MM.1S (cell line): ENCODE measurements around the gene MAPK9.
A peak's percentile ranks its signal among the peaks of the same experiment; 100 is the strongest.

ENCODE experiments used
- DNase-seq: peaks from one replicate; pipeline ENCODE4 v3.0.0-alpha.2; 2015
- H2AFZ ChIP-seq: fragments of 300-600 bp; sonication (generic); 2 replicates; pipeline ENCODE4 v1.6.0; 2016; ENCODE audit warnings: antibody characterized with exemption, low read length
- H3F3A ChIP-seq: fragments of 300-600 bp; sonication (generic); 2 replicates; pipeline ENCODE4 v1.6.1; 2016; ENCODE audit warnings: mild to moderate bottlenecking, antibody characterized with exemption, low read length, moderate library complexity, mixed read lengths; ENCODE audit not compliant: insufficient read depth
- H3K27ac ChIP-seq: fragments of 300-600 bp; sonication (generic); 2 replicates; pipeline ENCODE4 v1.5.1; 2016; ENCODE audit warnings: mild to moderate bottlenecking, low read length
- H3K27me3 ChIP-seq: fragments of 300-600 bp; sonication (generic); replicated peaks from 2 replicates; pipeline ENCODE4 v1.6.0; 2016; ENCODE audit warnings: low read length; ENCODE audit not compliant: insufficient read depth
- H3K36me3 ChIP-seq: fragments of 300-600 bp; sonication (generic); replicated peaks from 2 replicates; pipeline ENCODE4 v1.6.1; 2016; ENCODE audit warnings: mild to moderate bottlenecking, low read length, mixed read lengths; ENCODE audit not compliant: insufficient read depth
- H3K4me1 ChIP-seq: fragments of 300-600 bp; sonication (generic); 2 replicates; pipeline ENCODE4 v1.6.1; 2016; ENCODE audit warnings: low read length, mixed read lengths
- H3K4me2 ChIP-seq: fragments of 300-600 bp; sonication (generic); 2 replicates; pipeline ENCODE4 v1.6.0; 2016; ENCODE audit warnings: low read depth, low read length
- H3K4me3 ChIP-seq: fragments of 300-600 bp; sonication (generic); 2 replicates; pipeline ENCODE4 v1.5.1; 2016; ENCODE audit warnings: low read length, mixed read lengths
- H3K79me2 ChIP-seq: fragments of 300-600 bp; sonication (generic); 2 replicates; pipeline ENCODE4 v1.6.1; 2016; ENCODE audit warnings: mixed run types, low read length, mixed read lengths
- H3K9ac ChIP-seq: fragments of 300-600 bp; sonication (generic); 2 replicates; pipeline ENCODE4 v1.6.1; 2016; ENCODE audit warnings: low read length, mixed read lengths
- H3K9me2 ChIP-seq: fragments of 300-600 bp; sonication (generic); replicated peaks from 2 replicates; pipeline ENCODE4 v1.6.1; 2016; ENCODE audit warnings: mild to moderate bottlenecking, low read length, mixed read lengths; ENCODE audit not compliant: insufficient read depth
- H3K9me3 ChIP-seq: fragments of 300-600 bp; sonication (generic); replicated peaks from 2 replicates; pipeline ENCODE4 v1.6.1; 2016; ENCODE audit warnings: mild to moderate bottlenecking, low read length, mixed read lengths; ENCODE audit not compliant: insufficient read depth
- H4K20me1 ChIP-seq: fragments of 300-600 bp; sonication (generic); 2 replicates; pipeline ENCODE4 v1.6.1; 2016; ENCODE audit warnings: mild to moderate bottlenecking, low read length, moderate library complexity, mixed read lengths; ENCODE audit not compliant: insufficient read depth
- EZH2 ChIP-seq: fragments of 300-600 bp; sonication (generic); optimal IDR thresholded peaks from 2 replicates; pipeline ENCODE3; 2017; ENCODE audit warnings: low read depth, mild to moderate bottlenecking, antibody characterized with exemption, low read length, mixed read lengths
- EZH2phosphoT487 ChIP-seq: fragments of 300-600 bp; sonication (generic); IDR thresholded peaks from 2 replicates; pipeline ENCODE4 v1.6.1; 2018; ENCODE audit warnings: antibody characterized with exemption, low read length
- TF ChIP-seq, protein P1 (sequence below): fragments of 300-600 bp; sonication (generic); IDR thresholded peaks from 2 replicates; pipeline ENCODE4 v1.5.1; 2016; ENCODE audit warnings: antibody characterized with exemption, low read length, mixed read lengths

MAPK9 gene

DNA sequence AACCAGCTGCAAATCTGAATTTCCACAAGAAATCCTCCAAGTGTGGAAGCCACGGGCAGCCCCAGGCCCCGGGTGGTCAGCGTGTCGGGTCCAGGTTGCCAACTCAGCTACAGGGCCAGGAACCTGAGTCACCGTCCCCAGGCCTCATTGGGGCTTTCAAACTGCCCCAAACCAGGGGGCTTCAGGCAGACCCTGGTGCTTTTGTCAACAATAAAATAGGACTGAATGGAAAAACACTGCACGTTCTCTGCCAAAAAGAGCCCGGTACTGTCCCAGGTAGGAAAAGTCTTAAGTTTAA, 37.2 kb upstream of the MAPK9 start:
- Histone ChIP-seq H3K27me3 (peaks cover 54% of the 10 kb centered on the region), H3K9me3 (no peaks in the 10 kb centered on the region), H3F3A (no peaks in the 10 kb centered on the region), H3K4me3 (no peak overlapping the region), H3K27ac (no peak overlapping the region), H4K20me1 (no peaks in the 10 kb centered on the region), H3K9me2 (no peaks in the 10 kb centered on the region), H3K36me3 (no peaks in the 10 kb centered on the region), H3K79me2 (no peaks in the 10 kb centered on the region), H2AFZ (no peak overlapping the region), H3K4me1 (no peaks in the 10 kb centered on the region), H3K4me2 (no peak overlapping the region), H3K9ac (no peak overlapping the region)
- TF ChIP-seq, protein P1, sequence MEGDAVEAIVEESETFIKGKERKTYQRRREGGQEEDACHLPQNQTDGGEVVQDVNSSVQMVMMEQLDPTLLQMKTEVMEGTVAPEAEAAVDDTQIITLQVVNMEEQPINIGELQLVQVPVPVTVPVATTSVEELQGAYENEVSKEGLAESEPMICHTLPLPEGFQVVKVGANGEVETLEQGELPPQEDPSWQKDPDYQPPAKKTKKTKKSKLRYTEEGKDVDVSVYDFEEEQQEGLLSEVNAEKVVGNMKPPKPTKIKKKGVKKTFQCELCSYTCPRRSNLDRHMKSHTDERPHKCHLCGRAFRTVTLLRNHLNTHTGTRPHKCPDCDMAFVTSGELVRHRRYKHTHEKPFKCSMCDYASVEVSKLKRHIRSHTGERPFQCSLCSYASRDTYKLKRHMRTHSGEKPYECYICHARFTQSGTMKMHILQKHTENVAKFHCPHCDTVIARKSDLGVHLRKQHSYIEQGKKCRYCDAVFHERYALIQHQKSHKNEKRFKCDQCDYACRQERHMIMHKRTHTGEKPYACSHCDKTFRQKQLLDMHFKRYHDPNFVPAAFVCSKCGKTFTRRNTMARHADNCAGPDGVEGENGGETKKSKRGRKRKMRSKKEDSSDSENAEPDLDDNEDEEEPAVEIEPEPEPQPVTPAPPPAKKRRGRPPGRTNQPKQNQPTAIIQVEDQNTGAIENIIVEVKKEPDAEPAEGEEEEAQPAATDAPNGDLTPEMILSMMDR = no peak
- TF ChIP-seq EZH2 (no peak), EZH2phosphoT487 (no peak)
- no peak for DNase-seq

DNA sequence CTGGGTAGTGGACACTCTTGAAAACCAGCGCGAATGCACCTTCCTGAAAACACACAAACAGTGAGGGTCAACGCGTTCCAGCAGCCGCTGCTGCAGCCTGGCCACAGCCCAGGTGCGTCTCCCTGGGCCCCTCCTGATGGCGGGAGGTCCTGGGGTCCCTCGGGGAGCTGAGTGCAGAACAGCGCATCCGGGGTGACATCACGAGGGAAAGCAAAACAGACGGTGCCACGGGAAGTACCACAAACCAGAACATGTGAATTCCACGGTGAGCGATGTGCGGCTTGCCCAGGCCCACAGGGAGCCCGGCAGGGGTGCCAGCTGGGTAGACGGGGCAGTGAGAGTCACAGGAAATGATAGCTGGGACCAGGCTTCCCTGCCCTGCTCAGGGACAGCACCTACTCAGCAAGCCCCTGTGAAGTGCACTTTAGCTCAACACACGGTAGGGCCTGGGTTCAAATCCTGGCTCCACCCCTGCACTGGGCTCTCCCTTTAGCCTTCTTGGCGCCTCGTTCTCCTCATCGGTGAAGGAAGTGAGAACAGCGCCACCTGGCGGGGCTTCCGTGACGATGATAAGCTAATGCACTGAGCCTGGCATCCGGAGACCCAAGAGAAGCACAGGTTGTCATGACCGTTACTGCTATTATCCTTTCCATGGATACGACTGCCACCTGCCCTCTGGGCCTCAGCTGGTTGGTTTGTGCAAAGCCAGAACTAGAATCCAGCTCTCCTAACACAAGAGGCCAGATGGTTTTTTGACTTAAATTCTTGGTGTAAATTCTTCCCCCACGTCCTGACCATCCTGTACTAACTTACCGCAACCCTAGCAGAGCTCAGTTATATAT, 36.6 kb upstream of the MAPK9 start:
- Histone ChIP-seq H2AFZ (no peak overlapping the region; the same call in 1 of the 2 replicates), H3K79me2 (no peaks in the 10 kb centered on the region), H3K9me2 (no peaks in the 10 kb centered on the region), H4K20me1 (no peaks in the 10 kb centered on the region), H3K27me3 (peaks cover 59% of the 10 kb centered on the region), H3K4me2 (peak overlapping the region; percentile 23; the same call in 1 of the 2 replicates), H3K36me3 (no peaks in the 10 kb centered on the region), H3K4me3 (no peak overlapping the region), H3K27ac (no peak overlapping the region), H3K4me1 (no peaks in the 10 kb centered on the region), H3K9me3 (no peaks in the 10 kb centered on the region), H3K9ac (no peak overlapping the region), H3F3A (no peaks in the 10 kb centered on the region)
- TF ChIP-seq, protein P1 = peak; percentile 80
- TF ChIP-seq EZH2 (no peak), EZH2phosphoT487 (no peak)
- peak; percentile 79 for DNase-seq

DNA sequence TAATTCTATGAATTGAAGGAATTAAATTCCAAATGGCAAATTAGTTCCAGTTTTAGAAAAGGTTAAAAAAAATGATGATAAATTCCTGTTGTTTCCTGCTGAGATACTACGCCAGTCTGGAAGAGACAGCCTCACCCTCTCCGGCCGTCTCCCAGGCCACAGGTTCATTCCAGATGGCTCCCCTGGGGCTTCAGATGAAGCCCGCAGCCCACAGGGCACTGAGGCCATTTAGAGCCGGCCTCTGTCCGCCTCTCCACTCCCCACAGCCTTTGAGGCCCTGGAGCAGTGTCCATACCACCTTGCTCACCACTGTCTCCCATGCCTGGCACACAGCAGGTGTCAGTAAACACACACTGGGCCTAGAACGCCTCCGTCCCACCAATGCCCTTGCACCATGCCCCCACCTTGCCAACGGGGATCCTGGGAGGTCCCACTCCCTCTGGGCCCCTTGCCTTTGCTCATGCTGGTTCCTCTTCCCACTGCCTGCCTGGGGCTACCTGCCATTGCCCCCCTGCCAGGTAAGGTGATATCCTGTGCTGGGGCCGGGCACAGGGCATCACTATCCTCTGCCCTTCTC, 35.2 kb upstream of the MAPK9 start:
- H4K20me1 ChIP-seq = no peaks in the 10 kb centered on the region
- no peak for DNase-seq
- no peak overlapping the region for H3K9ac ChIP-seq
- peaks cover 70% of the 10 kb centered on the region for H3K27me3 ChIP-seq
- no peaks in the 10 kb centered on the region for H3K9me2 ChIP-seq
- H2AFZ ChIP-seq = no peak overlapping the region
- no peaks in the 10 kb centered on the region for H3K79me2 ChIP-seq
- no peak overlapping the region for H3K27ac ChIP-seq
- TF ChIP-seq, protein P1 = no peak
- no peak for TF ChIP-seq EZH2
- TF ChIP-seq EZH2phosphoT487 = no peak
- no peaks in the 10 kb centered on the region for H3K9me3 ChIP-seq
- H3K4me3 ChIP-seq = no peak overlapping the region
- H3K4me2 ChIP-seq = no peak overlapping the region
- no peaks in the 10 kb centered on the region for H3K4me1 ChIP-seq
- H3F3A ChIP-seq = no peaks in the 10 kb centered on the region
- H3K36me3 ChIP-seq = no peaks in the 10 kb centered on the region
